SK-N-SH (cell line): Measurements from ENCODE around the gene MRPS24. TPM values are rescaled to one million over a fixed set of nuclear protein-coding genes. Genes with fewer than 3 reads are reported as not detected.

Experiments used
- CTCF ChIA-PET: fragments of 300-600, 350-600 bp; formaldehyde crosslinking; extraction: SDS; loops from one replicate; lab custom pipeline; 2021; lab: Yijun Ruan, JAX
- POLR2A ChIA-PET: fragments of 350-600 bp; sonication (Branson Sonifier 250); formaldehyde crosslinking; extraction: SDS; loops from one replicate; lab custom pipeline; 2020; ENCODE audit warnings: antibody characterized with exemption, inconsistent platforms; lab: Yijun Ruan, JAX
- DNase-seq: peaks from one replicate; pipeline ENCODE4 v3.0.0; 2012
- H2AFZ ChIP-seq: fragments of 200-600 bp; sonication (generic); 2 replicates; pipeline ENCODE4 v1.8.1; 2016; ENCODE audit warnings: antibody characterized with exemption, mild to moderate bottlenecking, low read depth
- H3F3A ChIP-seq: fragments of 200-600 bp; sonication (generic); replicated peaks from 2 replicates; pipeline ENCODE3; 2016; ENCODE audit warnings: antibody characterized with exemption, mild to moderate bottlenecking; ENCODE audit not compliant: insufficient read depth
- H3K27ac ChIP-seq, 2 experiments: fragments of 200-500 bp in 1 of 2; fragments of 200-600 bp in 1 of 2; sonication (Bioruptor generic) in 1 of 2; sonication (generic), shearing (Covaris generic) in 1 of 2; 2 replicates each; pipeline versions ENCODE4 v1.5.1 to v1.6.1; 2014 to 2016; ENCODE audit warnings: low read depth in 2 of 2, inconsistent platforms in 1 of 2, low read length in 1 of 2, mild to moderate bottlenecking in 1 of 2, mixed read lengths in 1 of 2
- H3K27me3 ChIP-seq: fragments of 200-600 bp; sonication (generic), shearing (Covaris generic); 2 replicates; pipeline ENCODE4 v1.6.1; 2016; ENCODE audit warnings: mixed run types; ENCODE audit not compliant: insufficient read depth
- H3K36me3 ChIP-seq, 2 experiments: fragments of 200-500 bp in 1 of 2; fragments of 200-600 bp in 1 of 2; sonication (Bioruptor generic) in 1 of 2; sonication (generic) in 1 of 2; replicated peaks in 1 of 2; 2 replicates each; pipeline versions ENCODE3 to v1.5.1; 2014 to 2016; ENCODE audit warnings: low read length in 1 of 2, mild to moderate bottlenecking in 1 of 2; ENCODE audit not compliant: insufficient read depth in 2 of 2, control insufficient read depth in 1 of 2
- H3K4me1 ChIP-seq, 2 experiments: fragments of 200-500 bp in 1 of 2; fragments of 200-600 bp in 1 of 2; sonication (Bioruptor generic) in 1 of 2; sonication (generic), shearing (Covaris generic) in 1 of 2; 2 replicates each; pipeline versions ENCODE4 v1.5.1 to v1.6.1; 2014 to 2016; ENCODE audit warnings: low read depth in 1 of 2, low read length in 1 of 2, mixed run types in 1 of 2; ENCODE audit not compliant: insufficient read depth in 2 of 2, control insufficient read depth in 1 of 2
- H3K4me2 ChIP-seq: fragments of 200-600 bp; sonication (generic), shearing (Covaris generic); 2 replicates; pipeline ENCODE4 v1.6.1; 2017; ENCODE audit warnings: mixed run types
- H3K4me3 ChIP-seq, 2 experiments: fragments of 200-500 bp in 1 of 2; fragments of 200-600 bp in 1 of 2; sonication (Bioruptor generic) in 1 of 2; sonication (generic), shearing (Covaris generic) in 1 of 2; 2 replicates each; pipeline versions ENCODE4 v1.5.1 to v1.8.1; 2014 to 2016; ENCODE audit warnings: low read depth in 2 of 2, inconsistent platforms in 1 of 2, low read length in 1 of 2, mild to moderate bottlenecking in 1 of 2, mixed read lengths in 1 of 2, moderate library complexity in 1 of 2
- H3K79me2 ChIP-seq: fragments of 200-600 bp; sonication (generic); 2 replicates; pipeline ENCODE4 v1.8.1; 2017; ENCODE audit warnings: mild to moderate bottlenecking; ENCODE audit not compliant: insufficient read depth
- H3K9ac ChIP-seq: fragments of 200-600 bp; sonication (generic); 2 replicates; pipeline ENCODE4 v1.6.1; 2017; ENCODE audit warnings: mixed run types
- H3K9me2 ChIP-seq: fragments of 200-600 bp; sonication (generic); 2 replicates; pipeline ENCODE4 v1.6.1; 2017; ENCODE audit warnings: mixed run types
- H3K9me3 ChIP-seq: fragments of 200-600 bp; sonication (generic); 2 replicates; pipeline ENCODE4 v1.6.1; 2017; ENCODE audit warnings: mixed run types, mild to moderate bottlenecking, moderate library complexity
- H4K20me1 ChIP-seq: fragments of 200-600 bp; sonication (generic); 2 replicates; pipeline ENCODE4 v1.6.1; 2017; ENCODE audit warnings: mild to moderate bottlenecking, mixed run types; ENCODE audit not compliant: insufficient read depth
- ELF1 ChIP-seq: IDR thresholded peaks from 2 replicates; pipeline ENCODE4 v1.4.0; 2012
- EZH2phosphoT487 ChIP-seq: fragments of 200-600 bp; sonication (generic); IDR thresholded peaks from 2 replicates; pipeline ENCODE4 v1.6.1; 2017; ENCODE audit warnings: low read depth, mixed run types, mild to moderate bottlenecking, antibody characterized with exemption, moderate library complexity, borderline replicate concordance
- FOSL2 ChIP-seq: IDR thresholded peaks from 2 replicates; pipeline ENCODE4 v1.4.0; 2012; ENCODE audit warnings: low read depth, mild to moderate bottlenecking, moderate library complexity, borderline replicate concordance
- FOXJ3 ChIP-seq: sonication (generic); formaldehyde crosslinking; IDR thresholded peaks from 2 replicates; pipeline ENCODE4 v1.5.1; 2020; ENCODE audit warnings: mild to moderate bottlenecking, missing genetic modification reagents
- FOXM1 ChIP-seq: IDR thresholded peaks from 2 replicates; pipeline ENCODE4 v1.4.0; 2012; ENCODE audit warnings: low read depth, mild to moderate bottlenecking
- GABPA ChIP-seq: IDR thresholded peaks from 2 replicates; pipeline ENCODE4 v1.4.0; 2012; ENCODE audit warnings: low read depth, mild to moderate bottlenecking
- MXI1 ChIP-seq: IDR thresholded peaks from 2 replicates; pipeline ENCODE4 v1.6.1; 2012; ENCODE audit warnings: mild to moderate bottlenecking, low read depth, low read length, improper control_type of control experiment
- NRF1 ChIP-seq: IDR thresholded peaks from 2 replicates; pipeline ENCODE4 v1.6.1; 2012; ENCODE audit warnings: low read depth, mild to moderate bottlenecking, low read length
- RFX5 ChIP-seq: IDR thresholded peaks from 2 replicates; pipeline ENCODE4 v1.6.1; 2012; ENCODE audit warnings: mild to moderate bottlenecking, improper control_type of control experiment, low read length
- SIN3A ChIP-seq: IDR thresholded peaks from 2 replicates; pipeline ENCODE4 v1.6.1; 2012; ENCODE audit warnings: low read depth, mild to moderate bottlenecking, low read length, moderate library complexity, borderline replicate concordance
- SMC3 ChIP-seq: IDR thresholded peaks from 2 replicates; pipeline ENCODE4 v1.6.1; 2012; ENCODE audit warnings: low read depth, low read length, improper control_type of control experiment
- TAF1 ChIP-seq: IDR thresholded peaks from 2 replicates; pipeline ENCODE4 v1.6.1; 2012; ENCODE audit warnings: low read depth, mild to moderate bottlenecking, low read length, moderate library complexity, borderline replicate concordance
- TCF12 ChIP-seq: IDR thresholded peaks from 2 replicates; pipeline ENCODE4 v1.4.0; 2012
- WGBS: methylation state at CpG from one replicate; pipeline ENCODE4 v1.1.6; 2017; ENCODE audit warnings: low lambda C conversion rate; 5-methylcytosine and 5-hydroxymethylcytosine counted together
- polyA plus RNA-seq, 3 experiments: library from polyadenylated mRNA; depleted of rRNA; stranded (reverse); fragments of >200 nt; gene quantifications; 2 replicates each; pipeline ENCODE4 v1.2.3, GENCODE V29; 2012
- TF ChIP-seq, protein P1 (sequence below): fragments of 150-350 bp; IDR thresholded peaks from 2 replicates; pipeline ENCODE4 v1.6.1; 2016; ENCODE audit warnings: mild to moderate bottlenecking, low read depth, low read length
- TF ChIP-seq, protein P2 (sequence below): IDR thresholded peaks from 2 replicates; pipeline ENCODE4; 2012
- TF ChIP-seq, protein P3 (sequence below): fragments of 150-350 bp; IDR thresholded peaks from 2 replicates; pipeline ENCODE4 v1.6.1; 2017; ENCODE audit warnings: antibody characterized with exemption, low read length, low read depth, borderline replicate concordance

MRPS24 gene
- polyA plus RNA-seq, 1 of the 3 experiments (the other 2 are of a cell fraction) = 234 TPM

DNA sequence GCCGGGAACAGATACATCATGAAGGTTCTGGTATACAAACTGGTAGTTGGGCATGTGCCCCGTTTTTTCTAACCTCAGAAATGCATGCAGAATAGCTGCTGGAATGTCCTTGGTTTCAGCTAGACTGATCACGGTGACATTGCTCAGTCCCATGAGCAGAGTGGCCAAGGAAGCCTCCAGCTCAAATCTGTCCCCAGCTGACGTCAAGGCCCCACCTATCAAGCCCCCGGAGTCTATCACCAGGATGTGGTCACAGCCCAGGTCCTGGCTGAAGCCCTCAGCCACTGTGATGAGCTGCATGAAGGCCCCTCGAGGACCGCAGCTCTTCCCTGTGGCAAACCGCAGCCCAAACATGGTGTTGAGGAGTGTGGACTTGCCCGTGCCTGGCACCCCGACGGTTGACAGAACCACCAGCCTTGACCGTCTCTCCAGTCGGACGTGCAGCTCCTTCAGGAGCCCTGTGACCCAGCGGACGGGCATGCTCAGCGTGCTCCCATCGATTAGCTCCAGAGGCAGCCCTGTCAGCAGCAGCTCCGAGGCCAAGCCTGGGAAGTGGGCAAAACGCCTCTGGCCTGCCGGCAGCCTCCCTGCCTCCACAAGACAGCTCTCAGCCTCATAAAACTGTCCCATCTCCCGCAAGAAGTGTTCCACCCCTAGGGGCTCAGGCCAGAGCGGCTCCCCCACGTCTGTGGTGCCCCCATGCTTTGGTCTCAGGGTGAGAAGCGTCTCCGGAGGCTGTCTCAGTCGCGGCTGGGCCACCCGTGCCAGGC, 7.8 kb upstream of the MRPS24 start (continued):
- TF ChIP-seq, protein P1, sequence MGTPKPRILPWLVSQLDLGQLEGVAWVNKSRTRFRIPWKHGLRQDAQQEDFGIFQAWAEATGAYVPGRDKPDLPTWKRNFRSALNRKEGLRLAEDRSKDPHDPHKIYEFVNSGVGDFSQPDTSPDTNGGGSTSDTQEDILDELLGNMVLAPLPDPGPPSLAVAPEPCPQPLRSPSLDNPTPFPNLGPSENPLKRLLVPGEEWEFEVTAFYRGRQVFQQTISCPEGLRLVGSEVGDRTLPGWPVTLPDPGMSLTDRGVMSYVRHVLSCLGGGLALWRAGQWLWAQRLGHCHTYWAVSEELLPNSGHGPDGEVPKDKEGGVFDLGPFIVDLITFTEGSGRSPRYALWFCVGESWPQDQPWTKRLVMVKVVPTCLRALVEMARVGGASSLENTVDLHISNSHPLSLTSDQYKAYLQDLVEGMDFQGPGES = no peak
- TF ChIP-seq GABPA (no peak), SIN3A (no peak), SMC3 (no peak), ELF1 (no peak), TCF12 (no peak), FOXJ3 (no peak)

DNA sequence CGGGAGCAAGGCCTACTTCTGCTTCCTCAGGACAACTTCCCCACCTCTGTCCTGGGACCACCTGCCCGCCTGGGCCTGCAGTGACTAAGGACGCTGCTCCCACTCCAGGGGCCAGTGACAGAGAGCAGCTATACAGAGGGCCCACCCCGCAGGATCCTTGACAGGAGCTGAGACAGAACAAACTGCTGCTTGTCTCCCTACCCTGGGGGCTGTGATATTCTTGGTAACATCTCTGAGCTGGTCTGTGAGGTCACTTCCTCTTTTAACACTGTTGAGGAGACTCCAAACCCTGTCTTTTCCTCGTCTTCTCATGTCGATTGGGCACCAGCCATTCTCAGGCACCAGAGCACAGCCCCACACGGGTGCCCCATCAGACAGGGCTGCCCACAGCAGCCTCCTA, 6.9 kb upstream of the MRPS24 start:
- 93% methylated on average over 7 of the region's 7 CpGs for WGBS
- H3F3A ChIP-seq = peaks cover 3% of the 10 kb centered on the region
- no peaks in the 10 kb centered on the region for H3K9me3 ChIP-seq
- H3K36me3 ChIP-seq = peaks cover 24 to 57% of the 10 kb centered on the region in 2 experiments
- DNase-seq = no peak
- H4K20me1 ChIP-seq = no peaks in the 10 kb centered on the region
- no peak overlapping the region for H3K27ac ChIP-seq
- H3K27me3 ChIP-seq = no peaks in the 10 kb centered on the region
- CTCF ChIA-PET = interaction anchor here (1.2 to 1.9 kb wide), 4 partner anchors 11 to 78 kb away, joined by 3 to 6 read pairs (median 4); no protein-coding TSS in a partner anchor
- no peak for TF ChIP-seq EZH2phosphoT487
- TF ChIP-seq ELF1 = no peak
- no peak for TF ChIP-seq NRF1
- TF ChIP-seq RFX5 = no peak
- TF ChIP-seq, all 33 proteins: peak for 0
- H3K79me2 ChIP-seq = peaks cover 6% of the 10 kb centered on the region; the same call in 1 of the 2 replicates
- H2AFZ ChIP-seq = no peak overlapping the region
- no peak overlapping the region for H3K9ac ChIP-seq
- no peak overlapping the region for H3K4me2 ChIP-seq
- peaks cover 13 to 14% of the 10 kb centered on the region in 2 experiments; a peak in 3 of 4 replicates for H3K4me1 ChIP-seq
- H3K4me3 ChIP-seq = no peak overlapping the region
- POLR2A ChIA-PET = no interaction called here
- H3K9me2 ChIP-seq = no peaks in the 10 kb centered on the region

DNA sequence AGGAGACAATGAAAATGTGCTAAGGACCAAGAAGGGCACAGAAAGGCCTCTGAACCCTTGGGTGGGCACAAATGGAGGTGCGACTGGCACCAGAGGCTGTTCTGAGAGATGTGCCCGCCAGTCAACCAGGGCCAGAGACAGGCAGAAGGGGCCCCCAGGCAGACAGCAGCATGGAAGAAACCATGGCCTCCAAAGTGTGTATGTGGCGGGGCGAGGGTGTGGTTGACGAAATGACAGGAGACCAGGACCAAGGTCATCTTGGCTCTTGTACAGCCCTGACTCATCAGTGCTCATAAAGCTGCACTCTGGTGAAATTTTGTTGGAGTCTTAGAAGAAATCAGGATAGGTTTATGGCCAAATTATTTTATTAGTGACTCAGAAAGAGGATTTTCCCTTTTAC, 4.0 kb upstream of the MRPS24 start:
- WGBS = 98% methylated on average over 5 of the region's 5 CpGs
- peaks cover 14 to 23% of the 10 kb centered on the region in 2 experiments for H3K4me1 ChIP-seq
- POLR2A ChIA-PET = interaction anchor here (0.6 to 0.8 kb wide), 2 partner anchors 23 to 81 kb away, joined by 3 read pairs; no protein-coding TSS in a partner anchor
- H3K4me3 ChIP-seq = no peak overlapping the region
- H3K9ac ChIP-seq = no peak overlapping the region
- H4K20me1 ChIP-seq = no peaks in the 10 kb centered on the region
- no peak overlapping the region for H2AFZ ChIP-seq
- peaks cover 9% of the 10 kb centered on the region for H3F3A ChIP-seq
- H3K27ac ChIP-seq = peak overlapping the region in 1 of 2 experiments; percentile 17; a peak in 1 of 4 replicates
- peaks cover 9 to 35% of the 10 kb centered on the region in 2 experiments for H3K36me3 ChIP-seq
- H3K9me3 ChIP-seq = no peaks in the 10 kb centered on the region
- H3K79me2 ChIP-seq = peaks cover 12% of the 10 kb centered on the region
- no peak overlapping the region for H3K4me2 ChIP-seq
- DNase-seq = no peak
- CTCF ChIA-PET = interaction anchor here (1.5 to 2.7 kb wide), 3 partner anchors 34 to 291 kb away, joined by 4 to 11 read pairs (median 6); partner anchors contain the start of gene STK17A
- H3K9me2 ChIP-seq = no peaks in the 10 kb centered on the region
- H3K27me3 ChIP-seq = no peaks in the 10 kb centered on the region
- TF ChIP-seq, protein P2, sequence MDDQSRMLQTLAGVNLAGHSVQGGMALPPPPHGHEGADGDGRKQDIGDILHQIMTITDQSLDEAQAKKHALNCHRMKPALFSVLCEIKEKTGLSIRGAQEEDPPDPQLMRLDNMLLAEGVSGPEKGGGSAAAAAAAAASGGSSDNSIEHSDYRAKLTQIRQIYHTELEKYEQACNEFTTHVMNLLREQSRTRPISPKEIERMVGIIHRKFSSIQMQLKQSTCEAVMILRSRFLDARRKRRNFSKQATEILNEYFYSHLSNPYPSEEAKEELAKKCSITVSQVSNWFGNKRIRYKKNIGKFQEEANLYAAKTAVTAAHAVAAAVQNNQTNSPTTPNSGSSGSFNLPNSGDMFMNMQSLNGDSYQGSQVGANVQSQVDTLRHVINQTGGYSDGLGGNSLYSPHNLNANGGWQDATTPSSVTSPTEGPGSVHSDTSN = no peak
- TF ChIP-seq ELF1 (no peak), FOSL2 (no peak), FOXM1 (no peak), SMC3 (no peak), MXI1 (no peak), TAF1 (no peak)
- TF ChIP-seq, protein P3, sequence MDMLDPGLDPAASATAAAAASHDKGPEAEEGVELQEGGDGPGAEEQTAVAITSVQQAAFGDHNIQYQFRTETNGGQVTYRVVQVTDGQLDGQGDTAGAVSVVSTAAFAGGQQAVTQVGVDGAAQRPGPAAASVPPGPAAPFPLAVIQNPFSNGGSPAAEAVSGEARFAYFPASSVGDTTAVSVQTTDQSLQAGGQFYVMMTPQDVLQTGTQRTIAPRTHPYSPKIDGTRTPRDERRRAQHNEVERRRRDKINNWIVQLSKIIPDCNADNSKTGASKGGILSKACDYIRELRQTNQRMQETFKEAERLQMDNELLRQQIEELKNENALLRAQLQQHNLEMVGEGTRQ = no peak
- TF ChIP-seq, all 33 proteins: peak for 0
